ENCODE data around the gene EEFSEC. TPM values are rescaled to one million over a fixed set of nuclear protein-coding genes. Genes with fewer than 3 reads are reported as not detected.
A peak's percentile ranks its signal among the peaks of the same experiment; 100 is the strongest.

Gene EEFSEC
- total RNA-seq, 1 experiment from 2014 or later = 9.5 TPM

- no peaks in the 10 kb centered on the region for H3K27me3 ChIP-seq (ENCODE audit: insufficient read depth, low read length)
- no peak overlapping the region for H2BK20ac ChIP-seq (ENCODE audit: low read depth, low read length, poor library complexity, severe bottlenecking)
- H4K5ac ChIP-seq (ENCODE audit: insufficient read length, low read depth, low read length) = no peak overlapping the region
- no peaks in the 10 kb centered on the region; a peak in 1 of 7 replicates for H3K36me3 Mint-ChIP-seq (ENCODE audit: insufficient read depth in 1 of 3, low read depth in 3 of 3)
- no peak for DNase-seq
- no peak overlapping the region for H2BK120ac ChIP-seq (ENCODE audit: low read depth, low read length, poor library complexity, severe bottlenecking)
- H3K4ac ChIP-seq (ENCODE audit: low read depth, low read length) = no peak overlapping the region
- H3K27ac ChIP-seq (ENCODE audit: insufficient read length, low read depth, low read length) = no peak overlapping the region
- no peak for TF ChIP-seq CTCF (conservative IDR thresholded peaks at IDR 0.05)
- H3T11ph ChIP-seq (ENCODE audit: low read length) = no peak overlapping the region
- no peak overlapping the region for H4K91ac ChIP-seq (ENCODE audit: insufficient read length, low read depth, low read length)
- no peaks in the 10 kb centered on the region for H3K4me1 ChIP-seq (ENCODE audit: insufficient read depth, low read length)
- no peak overlapping the region for H3K23ac ChIP-seq (ENCODE audit: insufficient read length, low read depth, low read length)
- no peak overlapping the region for H3K56ac ChIP-seq (ENCODE audit: insufficient read length, low read depth, low read length)
- no peak overlapping the region for H2BK5ac ChIP-seq (ENCODE audit: insufficient read length, low read length)
- no peak overlapping the region for H3K18ac ChIP-seq (ENCODE audit: insufficient read length, low read depth, low read length)
- no peak overlapping the region for H4K8ac ChIP-seq (replicated peaks; ENCODE audit: insufficient read length, low read depth, low read length)
- H2BK15ac ChIP-seq (ENCODE audit: low read depth, low read length) = no peak overlapping the region
- H3K79me1 ChIP-seq (ENCODE audit: insufficient read depth, low read depth, low read length, poor library complexity, severe bottlenecking) = no peaks in the 10 kb centered on the region
- H3K27ac Mint-ChIP-seq = peak overlapping the region in 1 of 3 experiments; percentile 37; a peak in 1 of 7 replicates
- H2AK5ac ChIP-seq (ENCODE audit: insufficient read length, low read length) = no peak overlapping the region
- peaks cover 17 to 31% of the 10 kb centered on the region in 2 experiments for H3K4me1 Mint-ChIP-seq
- no CpG with 5 or more reads among the region's 6 CpGs for WGBS (ENCODE audit: extremely low coverage, insufficient read length, low lambda C conversion rate)
- no peaks in the 10 kb centered on the region for H3K9me3 Mint-ChIP-seq
- H3K23me2 ChIP-seq (ENCODE audit: insufficient read length, low read depth, low read length, poor library complexity, severe bottlenecking) = no peaks in the 10 kb centered on the region
- no peaks in the 10 kb centered on the region for H3K79me2 ChIP-seq (ENCODE audit: insufficient read depth, low read length)
- H4K20me1 ChIP-seq (ENCODE audit: control insufficient read depth, insufficient read depth, insufficient read length) = peaks cover 3% of the 10 kb centered on the region
- no peak overlapping the region for H2AFZ ChIP-seq (ENCODE audit: low read length)
- no peak overlapping the region for H3K9ac ChIP-seq (ENCODE audit: extremely low read depth, insufficient read length, low read length)
- H3K4me3 Mint-ChIP-seq = no peak overlapping the region
- H3K14ac ChIP-seq (ENCODE audit: insufficient read depth, low read length) = no peak overlapping the region
- H2BK12ac ChIP-seq (ENCODE audit: insufficient read length, low read depth, low read length) = no peak overlapping the region
- H3K27me3 Mint-ChIP-seq (ENCODE audit: low read depth) = no peaks in the 10 kb centered on the region
- no peak overlapping the region for H3K4me2 ChIP-seq (ENCODE audit: insufficient read depth, insufficient read length, low read length)
- H3K9me3 ChIP-seq (ENCODE audit: control insufficient read depth, low read depth, low read length) = no peaks in the 10 kb centered on the region
These were observed 241.8 kb downstream of the EEFSEC start for GRCh38 chr3:128395046-128395445.
